Neural cell (in vitro differentiated cells): Measurements from ENCODE around the gene TEX22. TPM values are rescaled to one million over a fixed set of nuclear protein-coding genes. Genes with fewer than 3 reads are reported as not detected.

Experiments used
- H2AFZ ChIP-seq: fragments of 200-600, 300-800 bp; sonication (generic), shearing (Covaris generic); 2 replicates; pipeline ENCODE4 v1.6.0; 2014; ENCODE audit warnings: low read depth, mild to moderate bottlenecking, antibody characterized with exemption, low read length, moderate library complexity
- H3F3A ChIP-seq: fragments of 200-600 bp; shearing (Covaris generic); 2 replicates; pipeline ENCODE4 v1.6.1; 2016; ENCODE audit warnings: mild to moderate bottlenecking, moderate library complexity, mixed read lengths, antibody characterized with exemption, low read length; ENCODE audit not compliant: insufficient read depth, poor library complexity, severe bottlenecking
- H3K27ac ChIP-seq: fragments of 200-600, 300-800 bp; sonication (generic), shearing (Covaris generic); 2 replicates; pipeline ENCODE4 v1.5.1; 2014; ENCODE audit warnings: mild to moderate bottlenecking, low read length, moderate library complexity
- H3K27me3 ChIP-seq: fragments of 300-800, 200-600 bp; sonication (generic), shearing (Covaris generic); 2 replicates; pipeline ENCODE4 v1.6.0; 2014; ENCODE audit warnings: mild to moderate bottlenecking, low read depth, low read length, moderate library complexity; ENCODE audit not compliant: insufficient read depth
- H3K36me3 ChIP-seq: fragments of 300-800, 200-600 bp; sonication (generic), shearing (Covaris generic); 2 replicates; pipeline ENCODE4 v1.5.1; 2014; ENCODE audit warnings: mild to moderate bottlenecking, antibody characterized with exemption, low read length, moderate library complexity; ENCODE audit not compliant: insufficient read depth
- H3K4me2 ChIP-seq: fragments of 300-800, 200-600 bp; sonication (generic), shearing (Covaris generic); 2 replicates; pipeline ENCODE4 v1.6.0; 2014; ENCODE audit warnings: mild to moderate bottlenecking, low read length
- H3K4me3 ChIP-seq: fragments of 300-800, 200-600 bp; sonication (generic), shearing (Covaris generic); 2 replicates; pipeline ENCODE4 v1.5.1; 2014; ENCODE audit warnings: mild to moderate bottlenecking, low read length, moderate library complexity
- H3K79me2 ChIP-seq: fragments of 200-600 bp; shearing (Covaris generic); replicated peaks from 2 replicates; pipeline ENCODE4 v1.6.0; 2014; ENCODE audit warnings: mild to moderate bottlenecking, low read length, moderate library complexity; ENCODE audit not compliant: insufficient read depth
- H3K9ac ChIP-seq: fragments of 300-800, 200-600 bp; sonication (generic), shearing (Covaris generic); 2 replicates; pipeline ENCODE4 v1.6.1; 2016; ENCODE audit warnings: mild to moderate bottlenecking, low read length, mixed read lengths
- H3K9me2 ChIP-seq: fragments of 200-600 bp; shearing (Covaris generic); 2 replicates; pipeline ENCODE4 v1.6.1; 2016; ENCODE audit warnings: mild to moderate bottlenecking, low read length, mixed read lengths; ENCODE audit not compliant: insufficient read depth
- H3K9me3 ChIP-seq: fragments of 200-600, 300-800 bp; sonication (generic), shearing (Covaris generic); 2 replicates; pipeline ENCODE4 v1.6.1; 2016; ENCODE audit warnings: mild to moderate bottlenecking, mixed run types, low read length, moderate library complexity, mixed read lengths
- H4K20me1 ChIP-seq: fragments of 200-600 bp; shearing (Covaris generic); 2 replicates; pipeline ENCODE4 v1.6.1; 2016; ENCODE audit warnings: mild to moderate bottlenecking, mixed run types; ENCODE audit not compliant: insufficient read depth
- EP300 ChIP-seq: fragments of 450-650 bp; conservative IDR thresholded peaks from 2 replicates; pipeline ENCODE4 v1.6.1; 2014; ENCODE audit warnings: antibody characterized with exemption, mild to moderate bottlenecking, moderate library complexity; ENCODE audit not compliant: poor library complexity, severe bottlenecking
- EZH2 ChIP-seq: fragments of 200-600, 300-800 bp; shearing (Covaris generic), sonication (generic); IDR thresholded peaks from 2 replicates; pipeline ENCODE4 v1.6.1; 2014; ENCODE audit warnings: antibody characterized with exemption, low read length, borderline replicate concordance, mild to moderate bottlenecking; ENCODE audit not compliant: insufficient read depth, poor library complexity, severe bottlenecking
- MXI1 ChIP-seq: fragments of 450-650 bp; conservative IDR thresholded peaks from 2 replicates; pipeline ENCODE4 v1.6.1; 2014; ENCODE audit warnings: antibody characterized with exemption, mild to moderate bottlenecking; ENCODE audit not compliant: poor library complexity, severe bottlenecking
- POLR2AphosphoS5 ChIP-seq: IDR thresholded peaks from 2 replicates; pipeline ENCODE4 v1.6.1; 2012
- RAD21 ChIP-seq: fragments of 450-650 bp; conservative IDR thresholded peaks from 2 replicates; pipeline ENCODE4 v1.6.1; 2014; ENCODE audit warnings: antibody characterized with exemption, mild to moderate bottlenecking, moderate library complexity
- SMC3 ChIP-seq: fragments of 450-650 bp; conservative IDR thresholded peaks from 2 replicates; pipeline ENCODE4 v1.6.1; 2014; ENCODE audit warnings: antibody characterized with exemption, mild to moderate bottlenecking, moderate library complexity; ENCODE audit not compliant: poor library complexity
- TAF1 ChIP-seq: IDR thresholded peaks from 2 replicates; pipeline ENCODE4 v1.6.1; 2012; ENCODE audit warnings: low read depth
- polyA plus RNA-seq: library from polyadenylated mRNA; depleted of rRNA; stranded (reverse); fragments of >200 nt; gene quantifications from 2 replicates; pipeline ENCODE4 v1.2.3, GENCODE V29; 2014
- TF ChIP-seq, protein P1 (sequence below): IDR thresholded peaks from 2 replicates; pipeline ENCODE4 v1.6.1; 2012; ENCODE audit warnings: borderline replicate concordance
- TF ChIP-seq, protein P2 (sequence below): fragments of 450-650 bp; IDR thresholded peaks from 2 replicates; pipeline ENCODE4 v1.5.1; 2014; ENCODE audit warnings: antibody characterized with exemption, mild to moderate bottlenecking, moderate library complexity; ENCODE audit not compliant: poor library complexity, severe bottlenecking

Gene TEX22
- polyA plus RNA-seq, 1 donor from 2014 or later: 0.22 TPM

DNA sequence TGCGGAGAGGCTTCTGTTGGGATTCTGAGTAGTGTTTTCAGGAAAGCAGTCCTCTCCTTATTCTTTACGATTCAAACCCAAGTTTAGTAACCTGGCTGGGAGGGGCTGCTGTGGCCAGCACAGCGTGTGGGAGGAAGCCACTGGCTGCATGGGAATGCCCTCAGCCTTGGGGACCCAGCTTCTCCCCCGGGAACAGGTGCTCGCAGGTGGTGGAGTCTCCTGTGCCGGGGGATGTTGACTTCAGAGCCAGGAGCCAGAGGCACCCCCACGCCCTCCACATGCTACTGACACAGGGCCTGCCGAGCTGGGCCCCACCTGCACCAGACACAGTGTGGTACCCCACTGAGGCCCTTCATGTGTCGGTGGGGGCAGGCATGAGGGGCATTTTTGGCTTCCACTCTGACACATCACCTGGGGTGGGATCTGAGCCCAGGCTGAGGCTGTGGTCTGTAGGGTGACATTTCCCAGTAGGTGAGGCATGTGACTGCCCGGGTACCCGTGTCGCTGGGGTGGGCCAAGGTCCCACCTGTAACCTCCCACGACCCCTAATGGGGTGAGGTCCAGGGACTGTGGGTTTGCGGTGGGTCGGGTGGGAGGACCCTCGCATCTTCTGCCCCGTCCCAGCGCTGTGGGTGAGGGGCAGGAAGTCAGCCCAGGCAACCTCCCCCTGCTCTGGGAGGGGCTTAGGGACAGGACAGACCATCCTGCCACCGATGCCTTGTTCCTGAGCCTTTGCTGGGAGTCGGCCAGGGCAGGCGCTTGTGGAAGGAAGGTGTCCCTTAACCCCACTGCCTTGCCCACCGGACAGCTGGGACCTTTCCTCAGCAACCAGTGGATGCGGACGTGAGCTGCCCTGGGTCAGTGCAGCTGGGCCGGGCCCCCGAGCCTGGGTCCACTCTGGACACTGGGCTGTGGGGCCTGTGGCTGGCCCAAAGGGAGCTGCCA is 47.8 kb downstream of the TEX22 start:
- H3K27me3 ChIP-seq: no peaks in the 10 kb centered on the region
- H3K36me3 ChIP-seq: no peaks in the 10 kb centered on the region
- no peaks in the 10 kb centered on the region for H4K20me1 ChIP-seq

DNA sequence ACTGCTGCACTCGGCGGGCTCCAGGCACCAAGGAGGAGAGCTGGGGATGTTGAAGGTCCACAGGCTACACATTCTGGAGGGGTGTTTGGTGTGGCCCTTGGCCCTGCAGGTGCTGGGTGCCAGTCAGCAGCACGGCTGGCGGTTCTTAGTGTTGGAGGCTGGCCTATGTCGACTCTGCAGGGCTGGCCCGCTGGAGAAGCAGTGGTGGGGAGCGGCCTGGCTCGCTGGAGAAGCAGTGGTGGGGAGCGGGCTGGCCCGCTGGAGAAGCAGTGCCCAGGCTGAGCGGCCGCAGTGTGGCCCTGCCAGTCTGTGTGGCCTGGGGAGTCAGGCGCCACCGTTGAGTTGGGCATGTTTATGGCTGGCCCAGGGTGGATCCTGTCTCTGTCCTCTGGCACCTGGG is 48.6 kb downstream of the TEX22 start:
- Histone ChIP-seq H3K9ac (no peak overlapping the region), H3K9me3 (no peaks in the 10 kb centered on the region), H4K20me1 (no peaks in the 10 kb centered on the region), H3K27ac (no peak overlapping the region), H3K36me3 (no peaks in the 10 kb centered on the region), H3K79me2 (no peaks in the 10 kb centered on the region), H2AFZ (no peak overlapping the region), H3K4me2 (no peak overlapping the region), H3K27me3 (no peaks in the 10 kb centered on the region), H3F3A (no peaks in the 10 kb centered on the region), H3K9me2 (no peaks in the 10 kb centered on the region), H3K4me3 (no peak overlapping the region)
- TF ChIP-seq EP300 (no peak), TAF1 (no peak), POLR2AphosphoS5 (no peak), SMC3 (no peak), RAD21 (no peak), MXI1 (no peak), EZH2 (no peak)
- TF ChIP-seq, protein P1, sequence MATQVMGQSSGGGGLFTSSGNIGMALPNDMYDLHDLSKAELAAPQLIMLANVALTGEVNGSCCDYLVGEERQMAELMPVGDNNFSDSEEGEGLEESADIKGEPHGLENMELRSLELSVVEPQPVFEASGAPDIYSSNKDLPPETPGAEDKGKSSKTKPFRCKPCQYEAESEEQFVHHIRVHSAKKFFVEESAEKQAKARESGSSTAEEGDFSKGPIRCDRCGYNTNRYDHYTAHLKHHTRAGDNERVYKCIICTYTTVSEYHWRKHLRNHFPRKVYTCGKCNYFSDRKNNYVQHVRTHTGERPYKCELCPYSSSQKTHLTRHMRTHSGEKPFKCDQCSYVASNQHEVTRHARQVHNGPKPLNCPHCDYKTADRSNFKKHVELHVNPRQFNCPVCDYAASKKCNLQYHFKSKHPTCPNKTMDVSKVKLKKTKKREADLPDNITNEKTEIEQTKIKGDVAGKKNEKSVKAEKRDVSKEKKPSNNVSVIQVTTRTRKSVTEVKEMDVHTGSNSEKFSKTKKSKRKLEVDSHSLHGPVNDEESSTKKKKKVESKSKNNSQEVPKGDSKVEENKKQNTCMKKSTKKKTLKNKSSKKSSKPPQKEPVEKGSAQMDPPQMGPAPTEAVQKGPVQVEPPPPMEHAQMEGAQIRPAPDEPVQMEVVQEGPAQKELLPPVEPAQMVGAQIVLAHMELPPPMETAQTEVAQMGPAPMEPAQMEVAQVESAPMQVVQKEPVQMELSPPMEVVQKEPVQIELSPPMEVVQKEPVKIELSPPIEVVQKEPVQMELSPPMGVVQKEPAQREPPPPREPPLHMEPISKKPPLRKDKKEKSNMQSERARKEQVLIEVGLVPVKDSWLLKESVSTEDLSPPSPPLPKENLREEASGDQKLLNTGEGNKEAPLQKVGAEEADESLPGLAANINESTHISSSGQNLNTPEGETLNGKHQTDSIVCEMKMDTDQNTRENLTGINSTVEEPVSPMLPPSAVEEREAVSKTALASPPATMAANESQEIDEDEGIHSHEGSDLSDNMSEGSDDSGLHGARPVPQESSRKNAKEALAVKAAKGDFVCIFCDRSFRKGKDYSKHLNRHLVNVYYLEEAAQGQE: no peak
- TF ChIP-seq, protein P2, sequence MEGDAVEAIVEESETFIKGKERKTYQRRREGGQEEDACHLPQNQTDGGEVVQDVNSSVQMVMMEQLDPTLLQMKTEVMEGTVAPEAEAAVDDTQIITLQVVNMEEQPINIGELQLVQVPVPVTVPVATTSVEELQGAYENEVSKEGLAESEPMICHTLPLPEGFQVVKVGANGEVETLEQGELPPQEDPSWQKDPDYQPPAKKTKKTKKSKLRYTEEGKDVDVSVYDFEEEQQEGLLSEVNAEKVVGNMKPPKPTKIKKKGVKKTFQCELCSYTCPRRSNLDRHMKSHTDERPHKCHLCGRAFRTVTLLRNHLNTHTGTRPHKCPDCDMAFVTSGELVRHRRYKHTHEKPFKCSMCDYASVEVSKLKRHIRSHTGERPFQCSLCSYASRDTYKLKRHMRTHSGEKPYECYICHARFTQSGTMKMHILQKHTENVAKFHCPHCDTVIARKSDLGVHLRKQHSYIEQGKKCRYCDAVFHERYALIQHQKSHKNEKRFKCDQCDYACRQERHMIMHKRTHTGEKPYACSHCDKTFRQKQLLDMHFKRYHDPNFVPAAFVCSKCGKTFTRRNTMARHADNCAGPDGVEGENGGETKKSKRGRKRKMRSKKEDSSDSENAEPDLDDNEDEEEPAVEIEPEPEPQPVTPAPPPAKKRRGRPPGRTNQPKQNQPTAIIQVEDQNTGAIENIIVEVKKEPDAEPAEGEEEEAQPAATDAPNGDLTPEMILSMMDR: no peak

More for the DNA sequence above, 47.8 kb downstream of the TEX22 start:
- H3K9me3 ChIP-seq: no peaks in the 10 kb centered on the region
- H3F3A ChIP-seq: no peaks in the 10 kb centered on the region
- no peak overlapping the region for H3K4me3 ChIP-seq
- H3K27ac ChIP-seq: no peak overlapping the region
- no peak overlapping the region for H3K9ac ChIP-seq
- H3K9me2 ChIP-seq: no peaks in the 10 kb centered on the region
- no peak overlapping the region for H2AFZ ChIP-seq
- H3K79me2 ChIP-seq: no peaks in the 10 kb centered on the region
- no peak overlapping the region for H3K4me2 ChIP-seq
- TF ChIP-seq EZH2: no peak
- no peak for TF ChIP-seq MXI1
- TF ChIP-seq SMC3: no peak
- TF ChIP-seq RAD21: no peak
- TF ChIP-seq, protein P2: no peak
- TF ChIP-seq TAF1: no peak
- TF ChIP-seq EP300: no peak
- TF ChIP-seq, protein P1: no peak
- no peak for TF ChIP-seq POLR2AphosphoS5
